GM04503 (cell line): ENCODE measurements around the gene TICAM1.
A peak's percentile ranks its signal among the peaks of the same experiment; 100 is the strongest.
"Not testable (repeated sequence)": the region's sequence is repeated elsewhere in the genome, so short reads cannot be mapped to it uniquely, and the experiment has no call there.

Source experiments
- DNase-seq: peaks from one replicate; pipeline ENCODE4 v3.0.0-alpha.2; 2012; ENCODE audit warnings: low read depth

TICAM1 gene

DNA sequence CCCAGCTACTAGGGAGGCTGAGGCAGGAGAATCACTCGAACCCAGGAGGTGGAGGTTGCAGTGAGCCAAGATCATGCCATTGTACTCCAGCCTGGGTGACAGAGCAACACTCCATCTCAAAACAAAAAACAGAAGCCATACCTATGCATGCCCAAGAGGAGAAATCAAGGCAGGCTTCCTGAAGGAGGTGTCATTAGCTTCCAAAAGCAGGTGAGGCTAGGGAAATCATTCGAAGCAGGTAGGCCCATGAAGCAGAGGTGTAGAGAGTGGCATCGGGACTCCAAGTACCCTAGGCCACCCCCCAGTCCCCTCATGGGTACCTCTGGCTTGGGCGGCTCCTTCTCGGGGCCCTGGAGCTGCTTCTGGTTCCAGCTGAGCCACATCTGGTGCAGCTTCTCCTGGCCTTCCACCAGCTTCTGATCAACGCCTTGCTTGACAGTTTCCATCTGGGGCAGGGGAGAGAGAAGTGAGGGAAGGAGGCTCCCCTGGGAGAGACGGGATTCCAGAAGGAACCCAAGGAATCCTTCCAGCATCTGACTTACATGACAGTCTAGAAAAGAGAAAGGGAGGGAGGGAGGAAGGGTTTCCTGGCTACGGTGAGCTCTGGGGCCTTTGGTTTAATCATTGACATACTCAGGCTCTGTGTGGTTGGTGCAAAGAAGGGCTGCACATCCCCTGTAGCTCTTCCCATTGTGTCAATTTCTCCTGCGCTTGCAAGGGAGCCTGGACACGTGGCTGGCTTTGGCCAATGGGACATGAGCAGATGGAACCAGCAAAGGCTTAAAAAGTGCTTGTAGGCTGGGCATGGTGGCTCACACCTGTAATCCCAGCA, 13.1 kb upstream of the TICAM1 start:
- peak; percentile 67 for DNase-seq

GRCh38 chr19:4843647-4843965, 12.1 kb upstream of the TICAM1 start:
- no peak for DNase-seq

- no peak for DNase-seq
These were observed 7.7 kb upstream of the TICAM1 start for GRCh38 chr19:4839192-4839591.

- no peak for DNase-seq
These were observed 1.3 kb upstream of the TICAM1 start for GRCh38 chr19:4832776-4833175.

- not testable (repeated sequence) for DNase-seq
These were observed 448 bp upstream of the TICAM1 start for GRCh38 chr19:4831979-4832340.

GRCh38 chr19:4830768-4831265, 695 bp downstream of the TICAM1 start:
- no peak for DNase-seq

DNA sequence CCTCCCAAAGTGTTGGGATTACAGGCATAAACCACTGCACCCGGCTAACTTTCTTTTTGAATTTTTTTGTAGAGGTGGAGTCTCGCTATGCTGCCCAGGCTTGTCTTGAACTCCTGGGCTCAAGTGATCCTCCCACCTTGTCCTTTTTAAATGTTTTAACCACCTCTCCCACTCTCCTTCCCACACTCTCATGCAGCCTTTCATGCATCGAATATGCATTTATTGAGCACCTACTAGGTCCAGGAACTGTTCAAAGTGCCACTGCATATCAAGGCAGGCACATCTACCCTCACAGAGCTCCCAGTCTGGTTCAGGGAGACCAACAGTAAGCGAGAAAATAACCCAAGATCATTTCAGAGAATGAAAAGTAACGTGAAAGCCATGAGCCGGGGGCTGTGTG, 1.2 kb downstream of the TICAM1 start:
- DNase-seq = no peak

- no peak for DNase-seq
These were observed 2.4 kb downstream of the TICAM1 start for GRCh38 chr19:4829001-4829712.

- DNase-seq = no peak
These were observed 7.9 kb downstream of the TICAM1 start for GRCh38 chr19:4823577-4823976.

DNA sequence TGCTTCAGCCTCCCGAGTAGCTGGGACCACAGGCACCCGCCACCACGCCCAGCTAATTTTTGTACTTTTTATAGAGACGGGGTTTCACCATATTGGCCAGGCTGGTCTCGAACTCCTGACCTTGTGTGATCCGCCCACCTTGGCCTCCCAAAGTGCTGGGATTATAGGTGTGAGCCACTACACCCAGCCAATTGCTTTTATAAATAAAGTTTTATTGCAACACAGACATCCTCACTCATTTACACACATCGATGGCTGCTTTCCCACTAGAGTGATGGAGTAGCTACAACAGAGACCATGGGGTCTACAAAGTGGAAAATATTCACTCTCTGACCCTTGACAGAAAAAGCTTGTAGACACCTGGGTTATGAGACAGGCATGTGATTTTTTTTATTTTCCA, 9.2 kb downstream of the TICAM1 start:
- not testable (repeated sequence) for DNase-seq

- no peak for DNase-seq
These were observed 10.2 kb downstream of the TICAM1 start for GRCh38 chr19:4821265-4821664.

DNA sequence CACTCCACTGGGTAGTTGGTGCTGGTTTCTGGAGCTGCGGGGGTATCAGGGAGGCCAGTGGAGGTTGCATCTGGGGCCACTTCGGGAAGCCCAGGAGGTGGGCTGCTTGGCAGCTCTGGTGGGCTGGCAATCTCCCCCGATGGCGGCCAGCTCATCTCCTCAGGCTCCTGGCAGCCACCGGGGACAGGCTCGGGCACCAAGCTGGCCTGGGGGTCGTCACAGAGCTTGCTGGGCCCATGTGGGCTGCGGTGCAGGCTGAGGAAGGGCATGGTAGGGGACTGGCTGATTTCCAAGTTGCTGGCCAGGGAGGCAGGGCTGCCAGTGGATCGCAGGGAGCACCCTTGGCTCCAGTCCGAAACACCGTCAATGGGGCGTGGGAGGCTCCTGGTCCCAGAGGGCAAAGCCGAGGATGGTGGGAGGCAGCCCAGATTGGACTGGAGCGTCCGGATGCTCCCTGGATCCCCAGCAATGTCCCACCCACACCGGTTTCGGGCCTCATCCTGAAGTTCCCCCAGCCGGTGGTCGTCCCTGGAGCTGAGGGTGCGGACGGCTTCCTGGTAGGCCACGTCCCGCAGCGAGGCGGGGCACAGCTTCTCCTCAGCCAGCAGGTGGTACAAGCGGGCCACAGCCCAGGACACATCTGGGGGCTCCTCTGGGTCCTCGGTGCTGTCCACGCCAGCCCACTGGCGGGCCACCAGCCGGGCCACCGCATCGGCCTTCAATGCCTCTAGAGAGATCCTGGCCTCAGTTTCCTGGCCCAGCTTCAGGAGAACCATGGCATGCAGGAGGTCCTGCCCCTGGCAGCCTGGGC, 13.8 kb downstream of the TICAM1 start:
- no peak for DNase-seq

DNA sequence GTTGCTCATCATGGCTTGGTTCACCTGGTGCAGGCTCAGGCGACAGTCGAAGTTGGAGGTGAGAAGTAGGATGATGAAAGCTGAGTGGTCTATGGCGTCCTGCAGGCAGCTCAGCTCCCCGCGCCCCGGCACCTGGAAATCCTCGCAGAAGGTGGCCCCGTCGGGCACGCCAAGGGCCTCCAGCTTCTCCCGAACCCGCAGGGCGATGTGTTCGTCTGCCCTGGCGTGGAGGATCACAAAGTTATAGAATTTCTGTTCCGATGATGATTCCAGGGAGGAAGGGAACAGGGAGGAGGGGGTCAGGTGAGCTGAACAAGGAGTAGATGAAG, 14.6 kb downstream of the TICAM1 start:
- DNase-seq = no peak

- DNase-seq = no peak
These were observed 15.1 kb downstream of the TICAM1 start for GRCh38 chr19:4816202-4816949.

DNA sequence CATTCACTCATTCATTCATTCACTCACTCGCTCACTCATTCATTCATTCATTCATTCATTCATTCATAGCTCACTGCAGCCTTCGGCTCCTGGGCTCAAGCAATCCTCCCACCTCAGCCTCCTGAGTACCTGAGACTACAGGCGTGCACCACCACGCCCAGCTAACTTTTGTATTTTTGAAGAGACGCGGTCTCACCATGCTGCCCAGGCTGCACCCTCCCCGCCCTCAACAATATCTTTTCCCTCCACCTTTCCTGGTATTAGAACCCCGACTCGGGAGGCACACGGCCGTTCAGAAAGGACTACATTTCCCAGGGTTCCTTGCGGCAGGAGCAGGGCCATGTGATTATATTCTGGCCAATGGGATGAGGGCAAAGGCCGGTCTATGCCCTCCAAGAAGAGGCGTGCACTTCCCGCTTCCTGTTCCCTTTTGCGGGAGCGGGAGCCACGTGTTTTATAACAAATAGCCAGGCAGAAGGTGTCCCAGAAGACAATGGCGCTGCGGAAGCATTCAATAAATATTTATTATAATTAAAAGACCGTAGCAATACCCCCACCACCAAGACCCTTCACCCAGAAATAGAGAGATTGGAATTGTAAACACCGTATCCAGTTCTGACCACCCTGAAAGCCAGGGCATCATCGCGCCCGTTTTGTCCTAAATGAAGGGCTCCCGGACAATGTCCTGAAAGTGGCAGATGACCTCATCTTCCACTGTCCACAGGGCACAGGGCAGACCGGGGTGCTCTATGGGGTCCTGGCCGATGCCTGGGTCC, 15.9 kb downstream of the TICAM1 start:
- no peak for DNase-seq

GRCh38 chr19:4814625-4815425, 16.7 kb downstream of the TICAM1 start:
- peak; percentile 61 for DNase-seq

GRCh38 chr19:4811328-4812131, 20.0 kb downstream of the TICAM1 start:
- DNase-seq = no peak

DNA sequence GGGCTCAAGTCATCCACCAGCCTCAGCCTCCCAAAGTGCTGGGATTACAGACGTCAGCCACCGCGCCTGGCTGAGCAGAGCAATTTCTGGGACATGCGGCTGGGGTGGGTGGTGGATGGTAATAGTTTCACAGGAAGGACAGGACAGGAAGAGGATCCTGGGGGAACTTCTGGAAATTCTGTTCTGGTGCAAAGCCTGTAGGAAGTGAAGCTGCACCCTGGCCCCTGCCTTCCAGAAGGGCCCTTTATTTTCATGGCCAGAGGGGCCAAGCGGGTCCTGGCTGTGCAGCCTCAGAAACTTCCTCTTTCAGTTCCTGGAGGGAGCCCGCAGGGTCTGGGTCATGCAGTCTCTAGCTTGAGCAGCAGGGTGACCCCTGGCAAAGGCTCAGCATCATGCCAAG, 24.3 kb downstream of the TICAM1 start:
- DNase-seq = no peak

DNA sequence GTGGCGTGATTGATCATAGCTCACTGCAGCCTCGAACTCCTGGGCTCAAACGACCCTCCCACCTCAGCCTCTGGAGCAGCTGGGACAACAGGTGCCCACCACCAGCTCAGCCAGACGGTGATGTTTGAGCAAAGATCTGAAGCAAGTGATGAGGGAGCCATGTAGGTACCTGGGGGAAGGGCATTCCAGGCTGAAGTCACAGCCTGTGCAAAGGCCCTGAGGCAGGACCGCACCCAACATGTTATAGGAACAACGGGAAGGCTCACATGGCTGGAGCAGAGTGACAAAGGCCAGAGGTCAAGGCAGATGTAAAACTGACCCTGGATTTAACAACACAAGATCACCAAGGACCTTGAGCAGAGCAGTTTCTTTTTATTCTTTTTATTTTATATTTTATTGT, 25.1 kb downstream of the TICAM1 start:
- no peak for DNase-seq

DNA sequence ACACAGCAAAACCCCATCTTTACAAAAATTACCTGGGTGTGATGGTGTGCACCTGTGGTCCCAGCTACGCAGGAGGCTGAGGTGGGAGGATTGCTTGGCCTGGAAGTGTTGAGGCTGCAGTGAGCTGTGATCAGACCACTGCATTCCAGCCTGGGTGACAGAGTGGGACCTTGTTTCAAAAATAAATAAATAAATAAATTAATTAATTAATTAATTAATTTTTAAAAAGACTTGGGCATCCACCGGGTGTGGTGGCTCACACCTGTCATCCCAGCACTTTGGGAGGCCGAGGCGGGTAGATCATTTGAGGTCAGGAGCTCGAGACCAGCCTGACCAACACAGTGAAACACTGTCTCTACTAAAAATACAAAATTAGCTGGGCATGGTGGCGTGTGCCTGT, 26.4 kb downstream of the TICAM1 start:
- DNase-seq = not testable (repeated sequence)
